HG02759 (cell line): ENCODE results near the gene MLLT10.
"Not testable (repeated sequence)": the region's sequence is repeated elsewhere in the genome, so short reads cannot be mapped to it uniquely, and the experiment has no call there.

ENCODE experiments used
- ATAC-seq: cut with Tn5 transposase; IDR thresholded peaks from one replicate; pipeline ENCODE4 v1.9.1; 2021; ENCODE audit warnings: mild to moderate bottlenecking, moderate library complexity; ENCODE audit not compliant: unreplicated experiment

Gene MLLT10

DNA sequence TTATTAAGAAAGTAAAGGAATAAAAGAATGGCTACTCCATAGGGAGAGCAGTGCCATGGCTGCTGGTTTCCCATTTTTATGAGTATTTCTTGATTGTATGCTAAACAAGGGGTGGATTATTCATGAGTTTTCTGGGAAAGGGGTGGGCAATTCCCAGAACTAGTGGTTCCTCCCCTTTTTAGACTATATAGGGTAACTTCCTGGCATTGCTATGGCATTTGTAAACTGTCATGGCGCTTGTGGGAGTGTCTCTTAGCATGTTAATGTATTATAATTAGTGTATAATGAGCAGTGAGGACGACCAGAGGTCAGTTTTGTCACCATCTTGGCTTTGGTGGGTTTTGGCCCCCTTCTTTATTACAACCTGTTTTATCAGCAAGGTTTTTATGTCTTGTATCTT is 40.5 kb downstream of the MLLT10 start:
- ATAC-seq, result not testable (repeated sequence)

DNA sequence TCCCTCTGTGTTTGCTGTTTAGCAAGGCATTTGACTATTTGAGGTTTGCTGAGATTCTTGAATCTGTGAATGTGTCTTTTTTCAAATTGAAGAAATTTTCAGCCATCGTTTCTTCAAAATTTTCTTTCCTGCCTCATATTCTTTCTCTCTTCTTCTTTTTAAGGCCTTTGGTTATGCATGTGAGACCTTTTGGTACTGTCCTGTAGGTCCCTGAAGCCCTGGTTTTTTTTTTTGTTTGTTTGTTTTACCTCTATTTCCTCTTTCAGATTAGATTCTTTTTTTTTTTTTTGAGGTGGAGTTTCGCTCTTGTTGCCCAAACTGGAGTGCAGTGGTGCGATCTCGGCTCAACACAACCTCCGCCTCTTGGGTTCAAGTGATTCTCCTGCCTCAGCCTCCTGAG is 45.3 kb downstream of the MLLT10 start:
- no peak for ATAC-seq

DNA sequence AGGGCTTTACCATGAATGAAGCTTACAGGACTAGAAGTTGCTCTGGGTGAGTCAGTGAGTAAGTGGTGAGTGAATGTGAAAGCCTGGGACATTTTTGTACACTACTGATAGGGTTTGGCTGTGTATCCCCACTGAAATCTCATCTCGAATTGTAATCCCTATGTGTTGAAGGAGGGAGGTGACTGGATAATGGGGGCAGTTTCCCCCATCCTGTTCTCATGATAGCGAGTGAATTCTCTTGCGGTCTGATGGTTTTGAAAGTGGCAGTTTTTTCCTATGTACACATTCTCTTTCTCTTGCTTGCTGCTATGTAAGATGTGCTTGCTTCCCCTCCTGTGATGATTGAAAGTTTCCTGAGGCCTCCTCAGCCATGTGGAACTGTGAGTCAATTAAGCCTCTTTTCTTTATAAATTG is 47.4 kb downstream of the MLLT10 start:
- ATAC-seq, result peak; percentile 91

DNA sequence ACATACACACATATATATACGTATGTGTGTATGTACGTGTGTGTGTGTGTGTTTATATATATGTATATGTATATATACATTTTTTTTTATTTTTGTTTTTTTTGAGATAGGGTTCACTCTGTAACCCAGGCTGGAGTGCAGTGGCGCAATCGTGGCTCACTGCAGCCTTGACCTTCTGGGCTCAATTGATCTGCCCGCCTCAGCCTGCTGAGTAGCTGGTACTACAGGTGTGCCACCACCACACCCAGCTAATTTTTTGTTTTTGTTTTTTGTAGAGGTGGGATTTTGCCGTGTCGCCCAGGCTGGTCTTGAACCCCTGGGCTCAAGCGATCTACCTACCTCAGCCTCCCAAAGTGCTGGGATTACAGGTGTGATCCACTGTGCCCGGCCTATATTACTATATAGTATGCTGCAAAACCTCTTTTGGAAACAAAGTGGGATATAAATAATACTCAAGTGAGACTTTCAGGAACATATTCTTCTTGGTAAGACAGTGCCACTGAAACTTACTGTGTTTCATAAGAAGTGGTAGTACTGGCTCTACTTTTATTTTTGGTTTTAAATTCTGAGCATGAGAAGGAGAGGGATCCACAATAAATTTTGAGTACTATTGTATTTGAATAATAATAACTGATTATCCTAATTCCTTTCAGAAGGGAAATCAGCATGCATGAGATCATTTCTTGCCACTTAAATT is 51.0 kb downstream of the MLLT10 start:
- no peak for ATAC-seq

DNA sequence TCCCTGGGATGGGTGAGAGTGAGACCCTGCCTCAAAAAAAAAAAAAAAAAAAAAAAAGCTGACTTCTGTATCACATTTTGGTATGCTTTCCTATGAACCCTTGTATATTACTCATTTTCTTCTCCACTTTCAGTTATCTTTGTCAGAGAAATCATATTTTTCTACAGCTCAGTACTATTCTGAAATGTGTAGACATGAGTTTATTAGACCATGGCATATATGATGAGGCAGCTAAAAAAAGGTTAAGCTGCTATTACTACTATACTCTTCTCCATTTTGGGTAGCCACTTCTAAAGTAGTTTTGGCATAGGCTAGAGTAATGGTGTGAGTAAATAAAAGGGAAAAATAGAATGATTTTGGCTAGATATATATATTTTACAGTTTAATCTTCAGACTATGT is 53.4 kb downstream of the MLLT10 start:
- no peak for ATAC-seq

DNA sequence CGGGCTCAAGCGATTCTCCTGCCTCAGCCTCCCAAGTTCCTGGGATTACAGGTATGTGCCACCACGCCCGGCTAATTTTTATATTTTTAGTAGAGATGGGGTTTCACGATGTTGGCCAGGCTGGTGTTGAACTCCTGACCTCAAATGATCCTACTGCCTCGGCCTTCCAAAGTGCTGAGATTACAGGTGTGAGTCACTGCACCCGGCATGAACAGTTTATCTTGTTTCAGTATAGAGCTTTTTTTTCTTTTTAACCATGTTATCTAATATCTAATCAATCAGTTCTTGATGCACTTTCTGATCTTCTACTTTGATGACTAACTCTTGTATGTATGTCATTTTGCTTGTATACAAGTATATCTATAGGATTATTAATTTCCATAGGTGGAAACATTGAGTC is 54.1 kb downstream of the MLLT10 start:
- ATAC-seq, result not testable (repeated sequence)

DNA sequence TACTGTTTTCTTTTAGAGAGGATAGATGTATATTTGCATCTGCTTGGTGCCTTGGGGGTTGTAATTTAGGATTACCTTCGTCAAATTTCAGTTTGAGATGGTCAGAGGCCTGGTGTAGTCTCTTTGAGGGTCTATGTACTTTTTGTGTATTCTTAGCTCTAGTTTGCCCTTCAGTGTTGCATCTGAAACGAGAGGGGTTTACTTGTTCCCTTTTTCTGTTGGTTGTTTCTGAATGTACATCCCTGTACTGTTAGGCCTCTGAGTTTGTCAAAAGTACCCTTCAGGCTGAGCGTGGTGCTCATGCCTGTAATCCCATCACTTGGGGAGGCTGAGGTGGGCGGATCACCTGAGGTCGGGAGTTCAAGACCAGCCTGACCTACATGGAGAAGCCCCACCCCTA is 60.0 kb downstream of the MLLT10 start:
- ATAC-seq, result no peak

DNA sequence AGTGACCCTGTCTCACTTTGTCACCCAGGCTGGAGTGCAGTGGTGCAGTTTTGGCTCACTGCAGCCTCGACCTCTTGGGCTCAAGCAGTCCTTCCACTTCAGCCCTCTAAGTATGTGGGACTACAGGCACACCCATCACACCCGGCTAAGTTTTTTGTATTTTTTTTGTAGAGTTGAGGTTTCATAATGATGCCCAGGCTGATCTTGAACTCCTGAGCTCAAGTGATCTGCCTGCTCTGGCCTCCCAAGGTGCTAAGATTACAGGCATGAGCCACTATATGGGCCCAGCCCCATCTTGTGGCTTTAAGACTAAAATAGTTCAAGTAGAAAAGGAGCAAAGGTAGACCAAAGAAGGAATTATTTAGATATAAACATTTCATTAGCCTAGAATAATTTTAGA is 65.5 kb downstream of the MLLT10 start:
- ATAC-seq, result no peak

DNA sequence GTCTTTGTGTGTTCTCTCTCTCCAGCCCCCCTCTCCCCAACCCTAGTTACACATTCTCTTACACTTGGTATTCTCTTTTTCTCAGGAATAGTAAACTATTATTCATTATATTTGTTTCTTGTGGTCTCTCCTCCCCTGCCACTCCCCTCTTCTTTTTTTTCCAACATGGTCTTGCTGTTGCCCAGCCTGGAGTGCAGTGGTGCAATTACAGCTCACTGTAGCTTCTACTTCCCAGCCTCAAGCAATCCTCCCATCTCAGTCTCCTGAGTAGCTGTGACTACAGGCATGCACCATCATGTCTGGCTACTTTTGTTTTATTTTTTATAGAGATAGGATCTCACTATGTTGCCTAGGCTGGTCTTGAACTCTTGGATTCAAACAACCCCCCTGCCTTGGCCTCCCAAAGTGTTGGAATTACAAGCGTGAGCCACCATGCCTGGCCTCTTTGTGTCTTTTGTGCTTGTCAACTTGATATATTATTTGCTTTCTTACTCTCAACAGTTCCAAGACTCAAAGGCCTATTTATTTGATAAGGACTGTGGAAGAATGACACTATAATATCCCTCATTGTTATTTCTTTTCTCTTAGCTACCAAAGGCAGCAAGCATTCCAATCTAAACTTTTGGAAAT is 66.9 kb downstream of the MLLT10 start:
- ATAC-seq, result no peak

DNA sequence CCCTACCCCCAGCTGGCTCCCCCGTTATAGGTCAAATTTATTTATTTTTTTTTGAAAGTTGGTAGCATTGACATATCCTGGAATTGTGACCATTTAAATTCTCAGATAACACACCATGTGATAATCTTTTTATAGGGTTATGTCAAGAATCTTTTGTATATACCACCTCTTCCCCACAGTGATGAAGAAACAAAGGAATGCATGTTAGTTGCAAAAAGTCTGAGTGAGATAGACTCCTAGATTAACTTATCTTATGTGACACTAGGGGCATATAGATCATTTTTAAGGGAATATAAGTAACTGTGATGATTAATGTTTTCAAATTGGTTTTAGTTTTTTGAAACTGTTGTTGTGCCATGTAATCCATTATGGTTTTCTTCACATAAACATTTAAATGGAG is 68.3 kb downstream of the MLLT10 start:
- ATAC-seq, result no peak

DNA sequence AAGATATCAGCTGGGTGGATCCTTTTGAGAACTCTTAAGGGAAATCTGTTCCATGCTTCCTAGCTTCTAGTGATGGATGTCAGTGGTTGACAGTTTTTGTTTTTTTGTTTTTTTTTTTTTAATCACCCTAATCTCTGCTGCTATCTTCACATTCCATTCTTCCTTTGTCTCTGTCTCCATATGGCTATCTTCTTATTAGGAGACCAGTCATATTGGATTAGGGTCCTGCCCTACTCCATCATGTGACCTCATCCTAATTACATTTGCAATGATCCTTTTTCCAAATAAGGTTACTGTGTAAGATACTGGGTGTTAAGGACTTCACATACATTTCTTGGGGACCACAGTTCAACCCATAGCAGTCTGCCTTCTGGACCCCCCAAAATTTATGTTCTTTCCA is 69.7 kb downstream of the MLLT10 start:
- no peak for ATAC-seq

DNA sequence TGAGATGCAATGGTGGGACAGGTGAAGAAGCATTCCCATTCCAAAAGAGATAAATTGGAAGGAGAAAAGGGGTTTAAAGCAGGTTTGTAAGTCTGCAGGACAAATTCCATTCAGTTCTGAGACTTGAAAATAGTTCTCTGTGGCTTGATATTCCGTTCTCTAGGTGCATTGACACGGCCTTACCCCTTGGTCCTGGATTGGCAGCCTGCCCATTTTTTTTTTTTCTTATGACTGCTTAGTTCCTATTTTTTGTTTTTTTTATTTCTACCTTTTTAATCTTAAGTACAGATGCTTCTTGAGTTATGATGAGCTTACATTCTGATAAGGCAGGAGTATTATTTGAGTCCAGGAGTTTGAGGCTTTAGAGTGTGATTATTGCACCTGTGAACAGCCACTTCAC is 70.6 kb downstream of the MLLT10 start:
- no peak for ATAC-seq

DNA sequence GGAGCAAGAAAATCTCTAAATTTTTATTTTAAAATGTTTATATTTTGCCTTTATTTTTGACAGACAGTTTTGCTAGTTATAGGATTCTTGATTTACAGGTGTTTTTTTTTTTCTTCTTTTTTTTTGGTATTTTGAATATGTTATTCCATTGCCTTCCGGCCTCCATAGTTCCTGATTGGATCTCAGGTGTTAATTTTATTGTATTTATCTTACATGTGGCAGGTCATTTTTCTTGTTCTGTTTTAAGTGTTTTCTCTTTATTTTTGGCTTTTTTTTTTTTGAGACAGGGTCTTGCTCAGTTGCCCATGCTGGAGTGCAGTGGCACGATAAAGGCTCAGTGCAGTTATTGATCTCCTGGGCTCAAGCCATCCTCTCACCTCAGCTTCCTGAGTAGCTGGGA is 73.9 kb downstream of the MLLT10 start:
- no peak for ATAC-seq

DNA sequence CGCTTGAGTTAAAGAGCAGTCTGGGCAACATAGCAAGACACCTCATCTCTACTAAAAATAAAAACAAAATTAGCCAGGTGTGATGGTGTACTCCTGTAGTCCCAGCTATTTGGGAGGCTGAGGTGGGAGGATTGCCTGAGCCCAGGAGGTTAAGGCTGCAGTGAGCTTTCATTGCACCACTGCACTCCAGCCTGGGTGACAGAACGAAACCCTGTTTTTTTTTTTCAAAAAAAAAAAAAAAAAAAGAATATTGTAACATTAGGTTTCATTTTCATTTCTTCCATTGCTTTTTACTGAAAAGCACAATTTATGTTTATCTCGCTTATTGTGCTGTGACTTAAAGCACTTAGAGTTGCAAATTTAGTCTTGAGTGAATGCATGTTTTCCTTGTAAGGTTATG is 80.0 kb downstream of the MLLT10 start:
- ATAC-seq, result no peak

DNA sequence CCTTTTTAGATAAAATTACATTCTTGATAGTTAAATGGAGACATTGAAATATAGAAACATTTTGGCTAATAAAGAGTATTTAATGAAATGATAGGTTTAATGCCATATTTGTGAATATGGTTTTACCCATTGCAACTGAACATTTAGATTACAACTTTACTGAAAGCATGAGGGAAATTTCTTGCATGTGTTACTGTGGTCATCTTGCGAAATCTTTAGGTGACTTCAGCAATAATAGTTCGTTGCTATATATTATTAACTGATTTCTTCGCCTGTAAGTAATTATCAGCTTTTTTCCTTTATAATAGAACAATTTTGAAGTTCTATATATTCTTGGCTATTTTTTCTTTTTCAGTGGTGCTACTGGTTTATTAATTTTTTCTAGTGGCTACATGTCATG is 83.2 kb downstream of the MLLT10 start:
- no peak for ATAC-seq

DNA sequence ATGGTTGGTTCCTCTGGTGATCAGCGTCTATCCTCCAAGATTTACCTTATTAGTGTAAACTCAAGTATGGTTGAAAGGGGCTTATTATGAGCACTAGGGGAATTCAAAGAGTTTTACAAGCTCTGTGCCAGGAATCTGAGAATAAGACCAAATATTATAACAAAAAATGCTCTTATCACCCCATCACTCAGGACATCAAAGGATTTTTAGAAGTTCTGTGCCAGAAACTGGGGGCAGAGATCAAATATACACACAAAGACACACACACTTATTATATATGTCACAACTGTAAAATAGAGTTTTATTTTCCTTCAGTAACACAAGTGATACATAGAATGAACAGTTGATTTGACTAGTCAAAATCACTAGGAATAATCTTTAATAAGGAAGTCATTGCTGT is 89.3 kb downstream of the MLLT10 start:
- ATAC-seq, result no peak

DNA sequence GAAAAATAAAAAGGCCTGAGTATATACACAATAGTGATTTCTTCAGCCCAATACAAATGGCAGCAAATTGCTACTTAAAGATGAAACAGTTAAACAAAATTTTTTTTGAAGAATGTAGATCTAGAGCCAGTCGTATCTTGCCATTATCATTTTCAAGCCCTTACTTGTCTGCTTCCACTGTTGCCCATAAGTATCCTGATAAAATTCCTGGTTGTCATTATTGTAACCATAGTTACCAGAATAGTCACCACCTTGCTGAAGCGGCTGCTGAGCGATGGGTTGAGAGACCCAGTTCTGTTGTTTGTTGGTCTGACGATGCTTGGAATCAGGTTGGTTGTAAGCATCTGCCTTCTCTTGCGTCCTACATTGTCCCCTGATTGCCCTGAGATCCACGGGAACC is 90.4 kb downstream of the MLLT10 start:
- ATAC-seq, result not testable (repeated sequence)

DNA sequence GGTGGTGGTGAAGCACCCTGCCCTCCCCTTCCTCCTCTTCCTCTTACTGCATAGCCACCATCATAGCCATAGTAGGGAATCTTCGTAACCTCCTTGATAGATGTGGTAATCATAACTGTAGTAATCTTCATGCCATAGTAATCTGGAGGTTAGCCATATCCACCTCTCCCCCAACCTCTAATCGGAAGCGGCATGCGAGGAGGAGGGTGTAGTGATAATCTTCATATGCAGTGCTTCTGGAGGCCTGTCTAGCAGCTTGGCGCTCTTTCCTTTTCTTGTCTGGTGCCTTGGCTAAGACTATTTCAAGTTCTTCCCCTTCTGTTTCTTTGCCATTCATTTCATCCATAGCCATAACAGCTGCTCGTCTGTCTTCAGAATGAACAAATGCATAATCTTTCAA is 90.9 kb downstream of the MLLT10 start:
- no peak for ATAC-seq

DNA sequence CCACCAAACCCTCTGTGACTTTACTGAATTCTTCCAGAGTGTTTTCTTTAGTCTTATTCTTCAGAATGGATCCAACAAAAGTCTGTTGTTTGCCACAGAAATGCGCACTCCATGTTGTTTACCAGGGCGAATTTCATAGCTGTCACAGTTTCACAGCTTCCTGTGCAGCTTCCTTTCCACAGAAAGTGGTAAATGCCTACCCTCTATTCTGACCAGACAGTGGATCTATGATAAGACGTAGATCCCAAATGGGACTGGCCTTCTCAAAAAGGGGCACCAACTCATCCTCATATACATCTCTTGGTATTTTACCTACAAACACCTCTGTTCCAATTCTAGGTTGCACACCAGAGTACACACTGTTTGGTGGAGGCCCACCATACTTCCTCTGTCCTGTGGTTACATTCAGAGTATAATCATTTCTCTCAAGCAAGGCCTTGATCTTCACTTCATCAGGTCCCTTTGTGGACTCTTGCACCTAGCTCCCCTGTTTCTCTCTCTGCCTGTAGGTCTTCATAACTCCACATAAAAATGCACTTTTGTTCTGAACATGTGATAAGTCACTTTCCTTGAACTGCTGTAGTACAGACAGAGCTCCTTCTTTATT is 91.7 kb downstream of the MLLT10 start:
- ATAC-seq, result no peak

DNA sequence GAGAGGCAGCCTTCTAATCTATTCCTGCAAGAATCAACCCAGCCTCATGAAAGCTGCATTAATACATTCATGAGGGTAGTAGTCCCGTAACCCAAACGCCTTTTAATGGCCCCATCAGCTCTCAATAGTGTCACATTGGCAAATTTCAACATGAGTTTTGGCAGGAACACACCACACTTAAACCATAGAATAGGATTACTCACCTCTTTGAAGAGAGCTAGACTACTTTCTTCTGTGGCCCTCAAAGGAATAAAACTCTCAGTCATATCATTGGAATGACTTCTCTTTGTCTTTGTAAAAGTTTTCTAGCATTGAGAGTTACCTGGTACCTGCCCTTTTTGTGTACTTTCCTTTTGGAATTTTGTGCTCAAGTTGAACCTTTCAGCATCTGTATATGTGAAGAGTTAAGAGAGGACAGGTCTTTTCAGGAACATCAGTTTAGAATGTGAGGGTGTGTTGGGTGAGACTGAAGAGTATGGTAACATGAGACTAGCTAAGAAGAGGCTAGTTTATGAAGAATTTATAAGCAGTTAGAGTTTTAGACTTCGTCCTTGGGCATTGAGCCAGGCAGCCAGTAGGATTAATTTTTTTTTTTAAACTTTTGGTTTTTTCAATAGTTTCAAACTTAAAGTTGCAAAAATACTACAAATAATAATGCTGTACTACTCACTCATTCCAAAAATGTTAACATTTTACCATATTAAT is 92.6 kb downstream of the MLLT10 start:
- no peak for ATAC-seq

DNA sequence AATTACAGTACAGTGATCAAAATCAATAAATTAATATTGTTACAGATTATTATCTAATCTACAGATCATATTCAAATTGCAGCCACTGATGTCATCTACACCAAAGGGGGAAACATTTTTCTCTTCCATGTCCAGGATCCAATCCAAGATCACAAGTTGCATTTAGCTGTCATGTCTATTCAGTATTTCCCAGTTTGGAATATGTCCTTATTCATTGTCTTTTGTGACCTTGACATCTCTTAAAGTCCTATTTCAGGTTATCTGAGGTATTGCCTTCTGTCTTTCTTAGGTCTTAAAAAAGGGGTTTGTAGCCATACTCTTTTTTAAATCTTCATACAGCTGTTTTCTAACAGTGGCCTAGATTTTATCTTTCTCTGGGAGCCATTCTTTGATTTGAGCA is 93.3 kb downstream of the MLLT10 start:
- ATAC-seq, result no peak

DNA sequence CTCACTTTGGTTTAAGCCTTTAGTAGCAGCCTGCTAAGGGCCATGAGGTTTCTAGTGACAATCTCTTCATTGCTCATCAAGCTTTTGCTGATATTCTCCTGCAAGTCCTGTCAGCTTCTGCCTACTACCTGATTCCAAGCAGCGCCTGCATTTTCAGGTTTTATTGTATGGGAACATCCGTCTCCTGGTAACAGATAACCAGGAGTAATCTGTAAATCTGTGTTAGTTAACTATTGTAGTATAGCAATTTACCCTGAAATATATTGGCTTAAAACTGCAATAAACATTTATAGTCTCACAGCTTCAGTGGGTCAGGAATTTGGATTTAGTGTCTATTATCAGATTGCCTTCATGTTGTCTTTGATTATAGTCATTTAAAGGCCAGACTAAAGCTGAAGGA is 94.0 kb downstream of the MLLT10 start:
- ATAC-seq, result no peak
